HL-60 (cell line): ENCODE results near the gene TP53BP1.

Source experiments
- CTCF ChIP-seq: IDR thresholded peaks from one replicate; pipeline ENCODE4 v1.5.1; 2011; ENCODE audit warnings: low read length, control low read depth, inconsistent platforms; ENCODE audit not compliant: insufficient read depth
- GABPA ChIP-seq: IDR thresholded peaks from 2 replicates; pipeline ENCODE4 v1.6.1; 2012; ENCODE audit warnings: low read depth
- POLR2AphosphoS5 ChIP-seq: IDR thresholded peaks from 2 replicates; pipeline ENCODE4 v1.6.1; 2012; ENCODE audit warnings: low read depth
- REST ChIP-seq: IDR thresholded peaks from 2 replicates; pipeline ENCODE4 v1.6.1; 2012; ENCODE audit warnings: low read depth; ENCODE audit not compliant: insufficient replicate concordance
- SPI1 ChIP-seq: IDR thresholded peaks from 2 replicates; pipeline ENCODE4 v1.6.1; 2012; ENCODE audit warnings: low read depth, mild to moderate bottlenecking, borderline replicate concordance

GRCh38 chr15:43412096-43412495 is 80.9 kb downstream of the TP53BP1 start:
- no peak for TF ChIP-seq CTCF
- TF ChIP-seq POLR2AphosphoS5 = no peak
- TF ChIP-seq SPI1 = no peak
- TF ChIP-seq REST = no peak
- no peak for TF ChIP-seq GABPA
